ENCODE results near the gene MYBPH. TPM values are rescaled to one million over a fixed set of nuclear protein-coding genes. Genes with fewer than 3 reads are reported as not detected.

The MYBPH gene
- total and polyA plus RNA-seq, 9 donors: 109 to 554 (median 316) TPM

- peaks cover 47% of the 10 kb centered on the region for H3K4me1 ChIP-seq (ENCODE audit: control insufficient read depth, insufficient read depth, low read length)
- H3K27me3 ChIP-seq (ENCODE audit: control insufficient read depth, insufficient read depth, low read length): peaks cover 71% of the 10 kb centered on the region
- WGBS (ENCODE audit: insufficient coverage): 87% methylated on average over 4 of the region's 5 CpGs
These were observed 50.9 kb downstream of the MYBPH start for GRCh38 chr1:203124546-203125317.

DNA sequence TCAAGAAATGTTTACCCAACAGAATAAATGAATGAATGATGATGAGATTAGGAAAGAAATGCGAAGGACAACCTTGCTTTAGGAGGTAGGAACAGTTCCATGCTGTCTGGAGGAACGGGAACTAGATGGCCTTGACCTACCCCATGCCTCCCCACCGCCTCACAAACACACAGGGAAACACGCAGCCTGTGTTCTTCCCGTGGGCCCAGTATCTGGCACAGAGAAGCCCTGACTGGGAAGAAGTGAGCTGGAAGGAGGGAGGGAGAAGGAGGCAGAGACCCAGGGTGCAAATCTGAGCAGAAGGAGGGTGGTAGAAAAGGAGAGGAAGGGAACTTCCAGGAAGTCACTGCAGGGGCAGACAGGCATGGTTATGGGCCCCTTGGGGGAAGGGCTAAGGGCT is 51.6 kb downstream of the MYBPH start:
- Histone ChIP-seq H3K9me3 (replicated peaks; ENCODE audit: control insufficient read depth, low read depth, low read length) (no peaks in the 10 kb centered on the region), H3K27ac (ENCODE audit: low read length) (no peak overlapping the region), H3K4me3 (ENCODE audit: low read length) (no peak overlapping the region), H3K27me3 (ENCODE audit: control insufficient read depth, insufficient read depth, low read length) (peaks cover 71% of the 10 kb centered on the region), H3K4me1 (ENCODE audit: control insufficient read depth, insufficient read depth, low read length) (peaks cover 40% of the 10 kb centered on the region), H3K36me3 (ENCODE audit: control insufficient read depth, insufficient read depth, low read length) (no peaks in the 10 kb centered on the region)
- 0% methylated on average over 1 of the region's 5 CpGs for WGBS (ENCODE audit: insufficient coverage)
- no peak for DNase-seq

More at GRCh38 chr1:203124546-203125317, 50.9 kb downstream of the MYBPH start:
- Histone ChIP-seq H3K4me3 (ENCODE audit: low read length) (no peak overlapping the region), H3K36me3 (ENCODE audit: control insufficient read depth, insufficient read depth, low read length) (no peaks in the 10 kb centered on the region), H3K9me3 (replicated peaks; ENCODE audit: control insufficient read depth, low read depth, low read length) (no peaks in the 10 kb centered on the region), H3K27ac (ENCODE audit: low read length) (no peak overlapping the region)
- DNase-seq: no peak

DNA sequence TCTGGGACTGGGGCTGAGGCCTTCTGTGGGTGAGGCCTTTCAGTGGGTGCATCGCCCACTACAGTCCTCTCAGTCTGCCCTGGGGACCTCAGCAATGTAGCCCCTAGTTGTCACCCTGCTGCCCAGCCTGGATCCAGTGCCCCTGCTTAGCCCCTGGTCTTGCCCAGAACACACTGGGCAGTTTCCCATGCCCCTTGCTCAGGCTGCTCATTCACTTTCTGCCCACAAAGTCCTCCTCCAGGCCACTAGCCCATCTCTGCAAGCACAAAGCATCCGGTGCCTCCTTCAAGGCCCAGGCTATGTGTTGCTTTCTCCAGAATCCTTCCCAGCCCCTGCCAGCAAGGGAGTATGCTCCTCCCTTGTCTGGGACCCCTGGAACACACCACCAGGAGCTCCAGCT is 53.5 kb downstream of the MYBPH start:
- peaks cover 68% of the 10 kb centered on the region for H3K27me3 ChIP-seq (ENCODE audit: control insufficient read depth, insufficient read depth, low read length)
- H3K4me3 ChIP-seq (ENCODE audit: low read length): no peak overlapping the region
- H3K4me1 ChIP-seq (ENCODE audit: control insufficient read depth, insufficient read depth, low read length): peaks cover 37% of the 10 kb centered on the region
- no peak for DNase-seq
- no peaks in the 10 kb centered on the region for H3K36me3 ChIP-seq (ENCODE audit: control insufficient read depth, insufficient read depth, low read length)
- H3K27ac ChIP-seq (ENCODE audit: low read length): no peak overlapping the region
- 96% methylated on average over 2 of the region's 2 CpGs for WGBS (ENCODE audit: insufficient coverage)
- no peaks in the 10 kb centered on the region for H3K9me3 ChIP-seq (replicated peaks; ENCODE audit: control insufficient read depth, low read depth, low read length)

DNA sequence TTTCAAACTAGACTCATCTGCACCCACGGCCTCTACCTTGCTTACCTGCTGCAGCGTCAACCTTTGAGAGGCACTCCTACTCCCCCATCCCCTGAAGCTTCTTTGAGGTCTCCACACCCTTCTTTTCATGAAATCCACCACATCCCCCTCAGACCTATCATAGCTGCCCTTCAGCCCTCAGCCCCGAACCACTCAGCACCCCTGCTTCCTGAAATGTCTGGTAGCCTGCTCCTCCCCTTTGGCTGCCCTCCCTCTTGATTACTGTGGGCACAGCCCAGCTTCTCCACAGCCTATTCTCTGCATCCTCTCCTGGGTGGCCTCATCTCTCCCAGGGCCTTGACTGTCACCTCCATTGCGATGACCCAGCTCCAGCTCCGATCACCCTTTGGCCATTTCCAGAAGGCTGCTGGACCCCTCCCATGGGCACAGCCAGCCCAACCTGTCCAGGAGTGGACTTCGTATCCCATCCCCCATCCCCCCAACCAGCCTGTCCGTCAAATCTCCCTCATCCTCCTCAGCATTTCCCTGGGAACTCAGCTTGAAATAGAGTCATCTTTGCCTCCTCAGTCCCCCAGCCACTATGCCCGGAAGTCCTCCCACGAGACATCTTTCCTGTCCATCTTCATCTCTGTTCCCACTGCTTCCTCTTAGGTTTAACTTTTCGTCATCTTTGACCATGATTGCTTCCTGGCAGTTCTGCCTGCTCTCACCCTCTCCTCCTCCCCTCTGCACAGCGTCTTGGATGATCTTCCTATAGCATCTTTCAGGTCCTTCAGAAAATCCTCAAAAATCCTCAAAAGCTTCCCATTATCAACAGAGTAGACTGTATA is 54.2 kb downstream of the MYBPH start:
- no peak for DNase-seq
- Histone ChIP-seq H3K4me1 (ENCODE audit: control insufficient read depth, insufficient read depth, low read length) (peaks cover 34% of the 10 kb centered on the region), H3K9me3 (replicated peaks; ENCODE audit: control insufficient read depth, low read depth, low read length) (no peaks in the 10 kb centered on the region), H3K36me3 (ENCODE audit: control insufficient read depth, insufficient read depth, low read length) (no peaks in the 10 kb centered on the region), H3K27me3 (ENCODE audit: control insufficient read depth, insufficient read depth, low read length) (peaks cover 61% of the 10 kb centered on the region), H3K27ac (ENCODE audit: low read length) (no peak overlapping the region), H3K4me3 (ENCODE audit: low read length) (no peak overlapping the region)
- WGBS (ENCODE audit: insufficient coverage): 59% methylated on average over 10 of the region's 11 CpGs

DNA sequence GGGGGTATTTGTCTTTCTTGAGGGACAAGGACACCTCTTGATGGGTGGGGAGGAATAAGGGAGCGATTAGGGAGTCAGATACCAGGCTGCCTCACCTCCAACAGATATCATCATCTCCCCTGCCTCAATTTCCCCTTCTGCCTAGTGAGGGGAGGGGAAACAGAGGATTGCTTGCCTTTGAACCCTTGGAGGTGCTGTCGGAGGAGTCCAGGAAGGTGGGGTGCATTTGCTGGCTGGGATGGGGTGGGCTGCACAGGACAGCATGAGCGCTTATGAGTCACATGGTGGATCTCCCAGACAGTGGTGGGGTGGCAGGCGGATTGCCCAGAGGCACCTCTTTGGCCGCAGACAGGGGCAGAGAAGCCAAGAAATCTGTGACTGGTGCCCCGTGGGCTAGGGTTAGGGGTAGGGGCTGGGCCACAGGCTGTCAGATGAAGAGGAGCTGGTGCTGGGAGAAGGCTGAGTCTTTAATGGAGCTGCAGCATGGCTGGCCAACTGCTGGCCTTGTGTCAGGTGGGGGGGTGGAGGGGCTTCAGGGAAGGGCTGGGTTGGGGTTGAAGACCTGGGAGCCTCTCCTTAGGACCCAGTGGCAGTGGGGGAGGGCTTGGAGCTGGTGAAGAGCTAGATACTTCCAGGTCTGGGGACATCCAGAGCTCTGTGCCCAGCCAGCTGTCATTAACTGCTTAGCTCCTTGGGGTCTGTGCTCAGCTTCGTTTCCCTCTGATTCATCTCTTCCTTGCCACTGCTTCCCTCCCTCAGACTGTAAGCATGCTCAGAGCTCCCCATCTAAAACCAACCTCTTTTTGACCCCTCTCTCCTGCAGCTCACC is 55.1 kb downstream of the MYBPH start:
- Histone ChIP-seq H3K4me3 (ENCODE audit: low read length) (no peak overlapping the region), H3K27ac (ENCODE audit: low read length) (no peak overlapping the region), H3K27me3 (ENCODE audit: control insufficient read depth, insufficient read depth, low read length) (peaks cover 57% of the 10 kb centered on the region), H3K9me3 (replicated peaks; ENCODE audit: control insufficient read depth, low read depth, low read length) (no peaks in the 10 kb centered on the region), H3K36me3 (ENCODE audit: control insufficient read depth, insufficient read depth, low read length) (no peaks in the 10 kb centered on the region), H3K4me1 (ENCODE audit: control insufficient read depth, insufficient read depth, low read length) (peaks cover 35% of the 10 kb centered on the region)
- 73% methylated on average over 6 of the region's 7 CpGs for WGBS (ENCODE audit: insufficient coverage)
- no peak for DNase-seq

Other genes with a start within 250 kb of the MYBPH start
- gene KLHL12, start 248.6 kb downstream of the MYBPH start, total RNA-seq: 19.9 TPM
- gene KLHL12, start 248.6 kb downstream of the MYBPH start, polyA plus RNA-seq (ENCODE audit: insufficient read depth in 1 of 8, insufficient read length in 8 of 8, low replicate concordance in 1 of 8): 10 to 100 TPM; 17.0 to 20.5 (median 19.5) TPM
- 53.1 TPM for gene ADIPOR1, start 217.5 kb downstream of the MYBPH start, total RNA-seq
- gene ADIPOR1, start 217.5 kb downstream of the MYBPH start, polyA plus RNA-seq (ENCODE audit: insufficient read depth in 1 of 8, insufficient read length in 8 of 8, low replicate concordance in 1 of 8): 10 to 100 TPM; 60.0 to 78.2 (median 69.7) TPM
- gene CYB5R1, start 208.6 kb downstream of the MYBPH start, total RNA-seq: 81.3 TPM
- gene CYB5R1, start 208.6 kb downstream of the MYBPH start, polyA plus RNA-seq (ENCODE audit: insufficient read depth in 1 of 8, insufficient read length in 8 of 8, low replicate concordance in 1 of 8): 100 to 1,000 TPM in 2 of 8 donors, 10 to 100 TPM in 6; 63.6 to 108 (median 90.5) TPM
- gene TMEM183A, start 168.5 kb downstream of the MYBPH start, total RNA-seq: 42.9 TPM
- 10 to 100 TPM; 34.5 to 47.3 (median 40.2) TPM for gene TMEM183A, start 168.5 kb downstream of the MYBPH start, polyA plus RNA-seq (ENCODE audit: insufficient read depth in 1 of 8, insufficient read length in 8 of 8, low replicate concordance in 1 of 8)
- 22.4 TPM for gene PPFIA4, start 149.3 kb downstream of the MYBPH start, total RNA-seq
- 10 to 100 TPM; 31.0 to 53.1 (median 36.9) TPM for gene PPFIA4, start 149.3 kb downstream of the MYBPH start, polyA plus RNA-seq (ENCODE audit: insufficient read depth in 1 of 8, insufficient read length in 8 of 8, low replicate concordance in 1 of 8)
- 480 TPM for gene MYOG, start 89.8 kb downstream of the MYBPH start, total RNA-seq
- 100 to 1,000 TPM; 371 to 519 (median 438) TPM for gene MYOG, start 89.8 kb downstream of the MYBPH start, polyA plus RNA-seq (ENCODE audit: insufficient read depth in 1 of 8, insufficient read length in 8 of 8, low replicate concordance in 1 of 8)
- gene ADORA1, start 48.1 kb downstream of the MYBPH start, total RNA-seq: 2.0 TPM
- 1 to 10 TPM; 2.2 to 5.6 (median 4.7) TPM for gene ADORA1, start 48.1 kb downstream of the MYBPH start, polyA plus RNA-seq (ENCODE audit: insufficient read depth in 1 of 8, insufficient read length in 8 of 8, low replicate concordance in 1 of 8)
- 0.13 TPM for gene CHI3L1, start 10.9 kb upstream of the MYBPH start, total RNA-seq
- gene CHI3L1, start 10.9 kb upstream of the MYBPH start, polyA plus RNA-seq (ENCODE audit: insufficient read depth in 1 of 8, insufficient read length in 8 of 8, low replicate concordance in 1 of 8): 1 to 10 TPM in 5 of 8 donors, under 1 TPM in 3; 0.59 to 2.1 (median 1.0) TPM
- 0.09 TPM for gene CHIT1, start 53.8 kb upstream of the MYBPH start, total RNA-seq
- 1 to 10 TPM in 1 of 8 donors, under 1 TPM in 7; 0.38 to 1.5 (median 0.58) TPM for gene CHIT1, start 53.8 kb upstream of the MYBPH start, polyA plus RNA-seq (ENCODE audit: insufficient read depth in 1 of 8, insufficient read length in 8 of 8, low replicate concordance in 1 of 8)
- 60.3 TPM for gene BTG2, start 129.7 kb upstream of the MYBPH start, total RNA-seq
- gene BTG2, start 129.7 kb upstream of the MYBPH start, polyA plus RNA-seq (ENCODE audit: insufficient read depth in 1 of 8, insufficient read length in 8 of 8, low replicate concordance in 1 of 8): 100 to 1,000 TPM in 3 of 8 donors, 10 to 100 TPM in 5; 61.1 to 133 (median 96.3) TPM
- gene FMOD, start 175.3 kb upstream of the MYBPH start, total RNA-seq: 258 TPM
- 100 to 1,000 TPM in 4 of 8 donors, 10 to 100 TPM in 4; 55.0 to 493 (median 124) TPM for gene FMOD, start 175.3 kb upstream of the MYBPH start, polyA plus RNA-seq (ENCODE audit: insufficient read depth in 1 of 8, insufficient read length in 8 of 8, low replicate concordance in 1 of 8)